Endothelial cell of umbilical vein (primary cell): Measurements from ENCODE around the gene NDST4. TPM values are rescaled to one million over a fixed set of nuclear protein-coding genes. Genes with fewer than 3 reads are reported as not detected.

Source experiments
- BruUV-seq: library from RNA; stranded (reverse); fragments of 400-500 nt; replicated peaks from 2 replicates; lab custom pipeline; 2021; lab: Mats Ljungman, UMichigan
- CTCF ChIA-PET: fragments of 300-600, 350-600 bp; sonication (Branson Sonifier 250); formaldehyde crosslinking; loops from one replicate; lab custom pipeline; 2021; ENCODE audit warnings: antibody characterized with exemption, inconsistent platforms; lab: Charles Lee
- POLR2A ChIA-PET: fragments of 300-600, 350-600 bp; sonication (Branson Sonifier 250); formaldehyde crosslinking; loops from one replicate; lab custom pipeline; 2021; ENCODE audit warnings: antibody characterized with exemption, inconsistent platforms; lab: Charles Lee
- DNase-seq: peaks from one replicate; pipeline ENCODE4 v3.0.0-alpha.2; 2011; ENCODE audit warnings: low read depth, low spot score
- FAIRE-seq: peaks from 2 replicates; lab custom pipeline; 2011; peaks lifted over from hg19 to GRCh38; lab: Jason Lieb, UNC
- H2AFZ ChIP-seq: 2 replicates; pipeline ENCODE4 v1.6.0; 2012; ENCODE audit warnings: low read depth, low read length, control low read depth, inconsistent platforms
- H3K27ac ChIP-seq: 2 replicates; pipeline ENCODE4 v1.5.1; 2011; ENCODE audit warnings: low read depth, mild to moderate bottlenecking, control low read depth, low read length, moderate library complexity; ENCODE audit not compliant: insufficient read depth
- H3K27me3 ChIP-seq, 2 experiments: 2 replicates each; pipeline versions ENCODE4 v1.6.0 to v1.6.1; 2011; ENCODE audit warnings: low read length in 2 of 2, mixed read lengths in 1 of 2; ENCODE audit not compliant: control insufficient read depth in 2 of 2, insufficient read depth in 2 of 2
- H3K36me3 ChIP-seq, 2 experiments: 2 replicates in 1 of 2; 3 replicates in 1 of 2; pipeline ENCODE4 v1.5.1; 2011; ENCODE audit warnings: low read length in 2 of 2, mild to moderate bottlenecking in 1 of 2, moderate library complexity in 1 of 2; ENCODE audit not compliant: control insufficient read depth in 2 of 2, insufficient read depth in 2 of 2; ENCODE audit errors: extremely low read depth in 1 of 2
- H3K4me1 ChIP-seq: 3 replicates; pipeline ENCODE4 v1.5.1; 2011; ENCODE audit warnings: mild to moderate bottlenecking, low read length; ENCODE audit not compliant: control insufficient read depth, insufficient read depth; ENCODE audit errors: extremely low read depth
- H3K4me2 ChIP-seq: 2 replicates; pipeline ENCODE4 v1.6.1; 2011; ENCODE audit warnings: low read length, control low read depth, mixed read lengths; ENCODE audit not compliant: insufficient read depth
- H3K4me3 ChIP-seq, 3 experiments: fragments of 200-600 bp in 1 of 3; sonication (generic), shearing (Covaris generic) in 1 of 3; replicated peaks in 1 of 3; 2 replicates each; pipeline ENCODE4 v1.5.1; 2011 to 2016; ENCODE audit warnings: control low read depth in 3 of 3, low read length in 3 of 3, mild to moderate bottlenecking in 2 of 3, inconsistent platforms in 1 of 3, low read depth in 1 of 3, moderate library complexity in 1 of 3; ENCODE audit not compliant: insufficient read depth in 1 of 3
- H3K79me2 ChIP-seq: 2 replicates; pipeline ENCODE4 v1.6.0; 2012; ENCODE audit warnings: low read length, inconsistent platforms; ENCODE audit not compliant: control insufficient read depth, insufficient read depth
- H3K9ac ChIP-seq: replicated peaks from 2 replicates; pipeline ENCODE3; 2011; ENCODE audit warnings: low read length, control low read depth; ENCODE audit not compliant: insufficient read depth; ENCODE audit errors: extremely low read depth
- H3K9me1 ChIP-seq: replicated peaks from 3 replicates; pipeline ENCODE4 v1.6.0; 2011; ENCODE audit warnings: mild to moderate bottlenecking, low read length; ENCODE audit not compliant: control insufficient read depth, insufficient read depth; ENCODE audit errors: extremely low read depth
- H3K9me3 ChIP-seq: replicated peaks from 2 replicates; pipeline ENCODE4 v1.5.1; 2012; ENCODE audit warnings: low read length, inconsistent platforms; ENCODE audit not compliant: control insufficient read depth, insufficient read depth
- H4K20me1 ChIP-seq: replicated peaks from 2 replicates; pipeline ENCODE3; 2011; ENCODE audit warnings: mild to moderate bottlenecking, low read length; ENCODE audit not compliant: control insufficient read depth, insufficient read depth; ENCODE audit errors: extremely low read depth
- EZH2 ChIP-seq: IDR thresholded peaks from 2 replicates; pipeline ENCODE4 v1.6.1; 2012; ENCODE audit warnings: borderline replicate concordance, low read depth, mild to moderate bottlenecking, moderate library complexity, low read length, inconsistent platforms; ENCODE audit not compliant: severe bottlenecking
- FOS ChIP-seq: IDR thresholded peaks from 2 replicates; pipeline ENCODE4 v1.6.1; 2011; ENCODE audit warnings: mild to moderate bottlenecking, low read length, moderate library complexity, borderline replicate concordance; ENCODE audit not compliant: insufficient read depth
- GATA2 ChIP-seq: IDR thresholded peaks from 2 replicates; pipeline ENCODE4 v1.7.0; 2011; ENCODE audit warnings: low read depth, mild to moderate bottlenecking, moderate library complexity, mixed read lengths, low read length; ENCODE audit not compliant: insufficient read length, insufficient read depth
- JUN ChIP-seq: IDR thresholded peaks from 2 replicates; pipeline ENCODE4 v1.6.1; 2011; ENCODE audit warnings: borderline replicate concordance, low read depth; ENCODE audit not compliant: insufficient read length, insufficient read depth
- MYC ChIP-seq: IDR thresholded peaks from one replicate; pipeline ENCODE4 v1.6.1; 2011; ENCODE audit warnings: mild to moderate bottlenecking, low read depth, low read length
- POLR2A ChIP-seq: IDR thresholded peaks from 2 replicates; pipeline ENCODE4 v1.6.1; 2012; ENCODE audit warnings: low read depth, mild to moderate bottlenecking, control low read depth, low read length
- POLR2AphosphoS5 ChIP-seq: IDR thresholded peaks from 2 replicates; pipeline ENCODE4 v1.6.1; 2012; ENCODE audit warnings: low read depth, mild to moderate bottlenecking, control low read depth, low read length, moderate library complexity; ENCODE audit not compliant: insufficient read depth
- dilution Hi-C: fragments of 300-500 bp; cut with MboI; formaldehyde crosslinking; loops from one replicate; pipeline ENCODE4 v1.15.0; 2019; ENCODE audit warnings: low sequenced_read_pairs; ENCODE audit not compliant: extremely low pct_ligation_motif_present
- intact Hi-C: fragments of 100-400 bp; cut with micrococcal nuclease; formaldehyde crosslinking; loops from one replicate; pipeline ENCODE4 v1.10.0; 2022
- polyA plus RNA-seq, 4 experiments: library from polyadenylated mRNA; depleted of rRNA in 3 of 4; stranded (reverse) in 3 of 4; unstranded in 1 of 4; fragments of >200 nt; gene quantifications; 2 replicates each; pipeline versions ENCODE4 v1.2.1 to v1.2.3, GENCODE V29; 2011 to 2012; ENCODE audit warnings: missing spikeins in 1 of 4
- total RNA-seq: library from RNA; stranded (reverse); gene quantifications from 2 replicates; pipeline ENCODE4 v1.2.3, GENCODE V29; 2021
- TF ChIP-seq, protein P1 (sequence below): IDR thresholded peaks from 2 replicates; pipeline ENCODE4 v1.6.1; 2011; ENCODE audit not compliant: insufficient read depth, insufficient read length
- TF ChIP-seq, protein P2 (sequence below), 2 donors: IDR thresholded peaks; 1 replicate in 1 of 2; 2 replicates in 1 of 2; pipeline ENCODE4 v1.5.1; 2011; ENCODE audit warnings: low read length in 2 of 2, mild to moderate bottlenecking in 2 of 2, moderate library complexity in 2 of 2, control low read depth in 1 of 2, inconsistent platforms in 1 of 2, low read depth in 1 of 2; ENCODE audit not compliant: insufficient read depth in 1 of 2; ENCODE audit errors: extremely low read depth in 1 of 2

Gene NDST4
- total and polyA plus RNA-seq, 2 donors (not counting 3 experiments of a cell fraction or from before 2014, with no cell fraction given), result not detected

DNA sequence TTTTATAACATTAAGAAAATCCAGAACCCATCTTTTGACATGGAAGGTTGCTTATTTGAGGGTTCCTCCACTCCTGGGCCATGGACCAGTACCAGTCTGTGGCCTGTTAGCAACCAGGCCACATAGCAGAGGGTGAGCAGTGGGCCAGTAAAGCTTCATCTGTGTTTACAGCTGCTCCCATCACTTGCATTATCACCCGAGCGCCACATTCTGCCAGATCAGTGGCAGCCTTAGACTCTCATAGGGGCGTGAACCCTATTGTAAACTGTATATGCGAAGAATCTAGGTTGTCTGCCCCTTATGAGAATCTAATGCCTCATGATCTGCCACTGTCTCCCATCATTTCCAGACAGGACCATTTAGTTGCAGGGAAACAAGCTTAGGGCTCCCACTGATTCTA is 58.6 kb downstream of the NDST4 start:
- dilution Hi-C loops, result no loop called here
- Histone ChIP-seq H2AFZ (no peak overlapping the region), H3K9me3 (no peaks in the 10 kb centered on the region), H3K4me2 (no peak overlapping the region), H3K4me1 (no peaks in the 10 kb centered on the region), H3K9me1 (no peaks in the 10 kb centered on the region), H3K36me3 (no peaks in the 10 kb centered on the region), H3K27me3 (no peaks in the 10 kb centered on the region), H3K27ac (no peak overlapping the region), H3K9ac (no peak overlapping the region), H3K4me3 (no peak overlapping the region), H3K79me2 (no peaks in the 10 kb centered on the region), H4K20me1 (no peaks in the 10 kb centered on the region)
- intact Hi-C loops, result no loop called here
- no TSS peak for BruUV-seq
- DNase-seq (no peak), FAIRE-seq (no peak)
- TF ChIP-seq MYC (no peak), POLR2AphosphoS5 (no peak), EZH2 (no peak), JUN (no peak), GATA2 (no peak), POLR2A (no peak), FOS (no peak)
- TF ChIP-seq, protein P1, sequence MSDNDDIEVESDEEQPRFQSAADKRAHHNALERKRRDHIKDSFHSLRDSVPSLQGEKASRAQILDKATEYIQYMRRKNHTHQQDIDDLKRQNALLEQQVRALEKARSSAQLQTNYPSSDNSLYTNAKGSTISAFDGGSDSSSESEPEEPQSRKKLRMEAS, result no peak
- TF ChIP-seq, protein P2, sequence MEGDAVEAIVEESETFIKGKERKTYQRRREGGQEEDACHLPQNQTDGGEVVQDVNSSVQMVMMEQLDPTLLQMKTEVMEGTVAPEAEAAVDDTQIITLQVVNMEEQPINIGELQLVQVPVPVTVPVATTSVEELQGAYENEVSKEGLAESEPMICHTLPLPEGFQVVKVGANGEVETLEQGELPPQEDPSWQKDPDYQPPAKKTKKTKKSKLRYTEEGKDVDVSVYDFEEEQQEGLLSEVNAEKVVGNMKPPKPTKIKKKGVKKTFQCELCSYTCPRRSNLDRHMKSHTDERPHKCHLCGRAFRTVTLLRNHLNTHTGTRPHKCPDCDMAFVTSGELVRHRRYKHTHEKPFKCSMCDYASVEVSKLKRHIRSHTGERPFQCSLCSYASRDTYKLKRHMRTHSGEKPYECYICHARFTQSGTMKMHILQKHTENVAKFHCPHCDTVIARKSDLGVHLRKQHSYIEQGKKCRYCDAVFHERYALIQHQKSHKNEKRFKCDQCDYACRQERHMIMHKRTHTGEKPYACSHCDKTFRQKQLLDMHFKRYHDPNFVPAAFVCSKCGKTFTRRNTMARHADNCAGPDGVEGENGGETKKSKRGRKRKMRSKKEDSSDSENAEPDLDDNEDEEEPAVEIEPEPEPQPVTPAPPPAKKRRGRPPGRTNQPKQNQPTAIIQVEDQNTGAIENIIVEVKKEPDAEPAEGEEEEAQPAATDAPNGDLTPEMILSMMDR (IDR thresholded peaks at IDR 0.05; ENCODE audit: extremely low read depth in 1 of 2, insufficient read depth in 1 of 2, low read depth in 1 of 2, low read length in 2 of 2), result no peak
- ChIA-PET CTCF (no interaction called here), POLR2A (no interaction called here)
